ENCODE measurements around the gene WNT6. TPM values are rescaled to one million over a fixed set of nuclear protein-coding genes. Genes with fewer than 3 reads are reported as not detected.

The WNT6 gene
- total and polyA plus RNA-seq, 12 donors, result 0.06 to 2.2 (median 0.67) TPM; not detected in 2

DNA sequence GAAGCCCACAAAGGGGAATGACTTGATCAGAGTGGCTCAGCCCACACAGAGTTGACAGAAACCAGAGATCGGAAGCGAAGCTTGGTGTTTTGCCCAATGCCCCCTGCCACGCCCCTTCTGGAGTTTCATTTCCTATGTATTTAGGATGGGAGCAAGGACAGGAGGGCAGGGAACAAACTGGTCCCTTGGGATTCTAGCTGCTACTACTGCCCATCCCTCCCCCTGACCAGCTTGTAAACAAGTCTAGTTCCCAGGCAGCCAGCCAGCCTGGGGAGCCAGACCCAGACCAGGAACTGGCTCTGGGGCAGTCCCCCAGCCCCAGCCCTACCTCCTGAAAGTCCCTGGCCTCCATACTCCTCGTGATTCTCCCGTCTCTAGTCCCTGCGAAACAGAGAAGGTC, 8.3 kb downstream of the WNT6 start:
- no peak for TF ChIP-seq POLR2A (IDR thresholded peaks at IDR 0.05)
- TF ChIP-seq, protein P1, sequence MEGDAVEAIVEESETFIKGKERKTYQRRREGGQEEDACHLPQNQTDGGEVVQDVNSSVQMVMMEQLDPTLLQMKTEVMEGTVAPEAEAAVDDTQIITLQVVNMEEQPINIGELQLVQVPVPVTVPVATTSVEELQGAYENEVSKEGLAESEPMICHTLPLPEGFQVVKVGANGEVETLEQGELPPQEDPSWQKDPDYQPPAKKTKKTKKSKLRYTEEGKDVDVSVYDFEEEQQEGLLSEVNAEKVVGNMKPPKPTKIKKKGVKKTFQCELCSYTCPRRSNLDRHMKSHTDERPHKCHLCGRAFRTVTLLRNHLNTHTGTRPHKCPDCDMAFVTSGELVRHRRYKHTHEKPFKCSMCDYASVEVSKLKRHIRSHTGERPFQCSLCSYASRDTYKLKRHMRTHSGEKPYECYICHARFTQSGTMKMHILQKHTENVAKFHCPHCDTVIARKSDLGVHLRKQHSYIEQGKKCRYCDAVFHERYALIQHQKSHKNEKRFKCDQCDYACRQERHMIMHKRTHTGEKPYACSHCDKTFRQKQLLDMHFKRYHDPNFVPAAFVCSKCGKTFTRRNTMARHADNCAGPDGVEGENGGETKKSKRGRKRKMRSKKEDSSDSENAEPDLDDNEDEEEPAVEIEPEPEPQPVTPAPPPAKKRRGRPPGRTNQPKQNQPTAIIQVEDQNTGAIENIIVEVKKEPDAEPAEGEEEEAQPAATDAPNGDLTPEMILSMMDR (IDR thresholded peaks at IDR 0.05), result no peak
- peaks cover 27% of the 10 kb centered on the region for H3K27me3 ChIP-seq
- H3K9me3 ChIP-seq (replicated peaks in 1 of 3), result no peaks in the 10 kb centered on the region
- peaks cover 0 to 9% of the 10 kb centered on the region in 2 donors for H3K4me1 ChIP-seq (replicated peaks in 1 of 2)
- no peak for DNase-seq
- WGBS, 4 donors, result 32 to 55% (median 52%) methylated on average over 6 of the region's 6 CpGs
- no peak overlapping the region for H3K4me3 ChIP-seq
- H3K36me3 ChIP-seq (replicated peaks in 1 of 2), result no peaks in the 10 kb centered on the region
- H3K27ac ChIP-seq, result no peak overlapping the region
- intact Hi-C loops (cut with DNase I), result no loop called here

DNA sequence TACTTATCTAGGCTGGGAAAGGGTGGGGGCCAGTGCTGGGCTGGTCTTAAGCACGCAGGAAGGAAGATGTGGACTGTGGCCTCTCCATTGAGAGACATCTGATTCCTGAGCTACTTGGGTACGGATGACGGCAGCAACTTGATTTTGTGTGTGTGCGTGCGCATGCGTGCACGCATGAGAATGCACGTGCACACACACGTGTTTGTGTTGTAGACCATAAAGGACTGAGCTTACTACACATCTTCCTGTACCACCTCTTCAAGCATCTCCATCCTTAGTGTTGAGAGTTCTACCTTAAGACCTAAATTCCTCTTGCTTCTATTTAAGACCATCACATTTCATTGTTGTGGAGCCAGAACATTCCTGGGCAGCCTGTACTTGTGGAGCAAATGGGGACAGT, 9.5 kb downstream of the WNT6 start:
- no peaks in the 10 kb centered on the region for H3K36me3 ChIP-seq (replicated peaks in 1 of 2)
- WGBS, 4 donors, result 85 to 93% (median 91%) methylated on average over 9 of the region's 9 CpGs
- H3K27ac ChIP-seq, result no peak overlapping the region
- no peak for DNase-seq
- H3K4me3 ChIP-seq, result no peak overlapping the region
- TF ChIP-seq, protein P1 (IDR thresholded peaks at IDR 0.05), result no peak
- no peak for TF ChIP-seq POLR2A (IDR thresholded peaks at IDR 0.05)
- intact Hi-C loops (cut with DNase I), result no loop called here
- H3K9me3 ChIP-seq (replicated peaks in 1 of 3), result no peaks in the 10 kb centered on the region
- H3K4me1 ChIP-seq (replicated peaks in 1 of 2), result peaks cover 0 to 13% of the 10 kb centered on the region in 2 donors
- peaks cover 36% of the 10 kb centered on the region for H3K27me3 ChIP-seq

DNA sequence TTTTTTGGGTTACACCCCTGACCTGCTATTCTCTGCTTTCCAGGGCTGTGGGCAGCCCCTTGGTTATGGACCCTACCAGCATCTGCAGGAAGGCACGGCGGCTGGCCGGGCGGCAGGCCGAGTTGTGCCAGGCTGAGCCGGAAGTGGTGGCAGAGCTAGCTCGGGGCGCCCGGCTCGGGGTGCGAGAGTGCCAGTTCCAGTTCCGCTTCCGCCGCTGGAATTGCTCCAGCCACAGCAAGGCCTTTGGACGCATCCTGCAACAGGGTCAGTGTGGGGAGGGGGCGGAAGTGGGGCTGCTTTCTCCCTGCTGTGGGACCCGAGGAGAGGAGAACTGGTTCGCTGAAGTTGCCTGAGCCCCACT, 11.4 kb downstream of the WNT6 start:
- H3K27me3 ChIP-seq, result peaks cover 42% of the 10 kb centered on the region

DNA sequence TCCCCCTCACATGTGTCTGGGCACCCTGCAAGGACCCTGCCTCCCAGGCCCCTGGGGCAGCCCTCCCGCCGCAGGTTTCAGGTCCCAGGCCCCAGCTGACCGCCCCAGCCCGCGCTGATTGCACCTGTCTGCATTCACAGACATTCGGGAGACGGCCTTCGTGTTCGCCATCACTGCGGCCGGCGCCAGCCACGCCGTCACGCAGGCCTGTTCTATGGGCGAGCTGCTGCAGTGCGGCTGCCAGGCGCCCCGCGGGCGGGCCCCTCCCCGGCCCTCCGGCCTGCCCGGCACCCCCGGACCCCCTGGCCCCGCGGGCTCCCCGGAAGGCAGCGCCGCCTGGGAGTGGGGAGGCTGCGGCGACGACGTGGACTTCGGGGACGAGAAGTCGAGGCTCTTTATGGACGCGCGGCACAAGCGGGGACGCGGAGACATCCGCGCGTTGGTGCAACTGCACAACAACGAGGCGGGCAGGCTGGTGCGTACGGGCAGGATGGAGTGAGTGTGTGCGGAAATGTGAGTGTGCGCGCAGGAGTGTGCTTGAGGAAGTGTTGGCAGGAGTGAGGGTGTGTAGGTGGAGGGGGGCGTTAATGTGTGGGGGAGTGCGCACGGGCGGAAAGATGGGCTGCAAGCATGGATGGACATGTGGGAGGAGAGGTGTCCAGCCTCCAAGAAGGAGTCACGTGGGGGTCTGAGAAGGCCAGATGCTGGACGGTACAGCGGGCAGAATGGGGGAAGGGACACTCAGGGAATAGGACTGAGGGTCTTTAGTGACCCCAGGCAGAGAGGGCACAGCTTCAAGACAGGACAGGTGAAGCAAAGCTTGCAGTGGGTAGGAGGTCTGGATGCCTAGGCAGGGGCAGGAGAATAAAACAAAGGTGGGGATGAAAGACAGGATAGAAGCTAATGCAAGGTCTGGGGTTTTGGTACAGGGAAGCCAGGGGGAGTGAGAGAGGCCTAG, 12.0 kb downstream of the WNT6 start:
- Histone ChIP-seq H3K27me3 (peaks cover 42% of the 10 kb centered on the region), H3K27ac (no peak overlapping the region), H3K4me1 (replicated peaks in 1 of 2) (peaks cover 0 to 13% of the 10 kb centered on the region in 2 donors), H3K9me3 (replicated peaks in 1 of 3) (no peaks in the 10 kb centered on the region), H3K36me3 (replicated peaks in 1 of 2) (no peaks in the 10 kb centered on the region), H3K4me3 (peak overlapping the region in 1 of 4 donors; percentile 41)
- WGBS, 4 donors, result 2 to 4% (median 3%) methylated on average over 27 to 60 of the region's 60 CpGs
- no peak for DNase-seq
- TF ChIP-seq, protein P1 (IDR thresholded peaks at IDR 0.05), result no peak
- no peak for TF ChIP-seq POLR2A (IDR thresholded peaks at IDR 0.05)
- intact Hi-C loops (cut with DNase I), result no loop called here

More for the DNA sequence above, 11.4 kb downstream of the WNT6 start:
- no peaks in the 10 kb centered on the region for H3K36me3 ChIP-seq (replicated peaks in 1 of 2)
- no peak overlapping the region for H3K27ac ChIP-seq
- TF ChIP-seq, protein P1 (IDR thresholded peaks at IDR 0.05), result no peak
- TF ChIP-seq POLR2A (IDR thresholded peaks at IDR 0.05), result no peak
- no peaks in the 10 kb centered on the region for H3K9me3 ChIP-seq (replicated peaks in 1 of 3)
- H3K4me3 ChIP-seq, result peak overlapping the region in 1 of 4 donors; percentile 41
- WGBS, 4 donors, result 9 to 28% (median 12%) methylated on average over 5 to 18 of the region's 18 CpGs
- peak in 1 of 7 donors; percentile 15 for DNase-seq
- H3K4me1 ChIP-seq (replicated peaks in 1 of 2), result peaks cover 0 to 13% of the 10 kb centered on the region in 2 donors
- intact Hi-C loops (cut with DNase I), result no loop called here
